ENCODE measurements around the gene SZT2.
A peak's percentile ranks its signal among the peaks of the same experiment; 100 is the strongest.
"Not testable (repeated sequence)": the region's sequence is repeated elsewhere in the genome, so short reads cannot be mapped to it uniquely, and the experiment has no call there.

The SZT2 gene

DNA sequence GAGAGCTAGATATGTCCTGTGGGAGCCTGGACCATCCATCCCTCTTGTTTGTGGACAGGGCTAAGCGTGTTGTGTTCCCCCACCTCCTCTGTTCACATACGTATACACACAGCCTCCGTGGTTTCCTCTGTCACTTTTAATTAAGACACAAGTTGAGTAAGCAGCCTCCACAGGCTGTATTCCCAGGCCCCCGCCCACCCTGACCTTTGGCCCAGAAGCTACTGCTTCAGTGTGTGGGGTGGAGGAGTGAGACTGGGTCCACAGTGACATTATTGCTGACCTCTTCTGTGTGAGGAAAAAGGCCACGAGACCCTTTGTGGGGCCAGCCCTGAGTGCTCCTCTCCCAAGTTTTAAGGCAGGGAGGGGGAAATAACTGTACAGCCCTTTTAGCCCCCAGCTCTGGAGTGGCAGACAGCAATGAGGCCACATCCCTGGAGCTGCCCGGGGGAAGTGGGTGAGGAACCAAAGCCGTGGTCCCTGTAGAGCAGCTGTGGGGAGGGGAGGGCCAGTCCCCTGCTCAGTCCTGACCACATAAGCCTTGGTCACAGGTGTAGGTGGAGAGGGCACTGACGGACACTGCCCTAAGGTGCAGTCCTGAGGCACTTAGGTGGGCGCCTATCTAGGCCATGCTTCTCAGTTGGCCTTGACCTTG, 26.3 kb upstream of the SZT2 start:
- no peak for DNase-seq

DNA sequence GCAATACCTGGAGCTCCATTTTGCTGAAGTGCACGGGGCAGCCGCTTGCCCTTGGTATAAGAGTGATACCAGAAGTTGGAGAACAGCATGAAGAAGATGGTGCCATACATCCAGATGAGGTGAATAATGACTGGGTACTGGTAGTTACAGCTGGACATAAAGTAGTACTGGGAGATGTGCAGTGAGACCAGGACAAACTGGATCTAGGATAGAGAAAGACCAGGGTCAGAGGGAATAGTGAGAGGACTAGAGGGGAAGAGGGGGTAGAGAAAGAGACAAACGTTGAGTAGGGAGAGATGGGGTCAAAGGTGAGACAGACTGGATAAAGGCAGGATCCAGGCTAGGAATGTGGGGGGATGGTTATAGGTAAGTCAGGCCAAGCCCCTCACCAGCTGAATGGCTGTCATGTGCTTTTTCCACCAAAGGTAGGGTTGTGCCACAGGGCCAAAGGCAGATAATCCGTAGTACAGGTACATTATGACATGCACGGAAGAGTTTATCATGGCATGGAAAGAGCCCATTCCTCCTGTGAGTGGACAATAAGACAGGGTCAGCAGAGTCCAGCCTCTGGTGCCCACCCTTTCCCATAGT, 25.7 kb upstream of the SZT2 start:
- no peak for DNase-seq

DNA sequence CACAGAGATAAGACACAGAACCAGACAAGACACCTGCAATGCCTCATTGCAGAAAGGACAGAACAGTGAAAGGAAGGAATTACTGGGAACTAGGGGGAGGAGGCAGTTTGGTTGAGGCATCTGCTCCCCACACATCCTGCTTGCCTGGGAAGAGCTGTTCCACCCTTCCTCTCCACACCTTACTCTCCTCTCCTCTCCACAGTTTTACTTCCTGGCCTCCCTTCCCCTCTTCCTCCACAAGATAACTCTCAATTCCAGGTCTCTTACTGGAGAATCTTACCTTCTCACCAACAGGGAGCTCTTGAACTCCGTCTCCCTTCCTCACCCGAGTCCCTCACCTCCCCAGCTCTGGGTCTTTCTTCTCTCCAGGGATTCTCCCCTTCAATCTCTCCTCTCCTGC, 24.0 kb upstream of the SZT2 start:
- no peak for DNase-seq

DNA sequence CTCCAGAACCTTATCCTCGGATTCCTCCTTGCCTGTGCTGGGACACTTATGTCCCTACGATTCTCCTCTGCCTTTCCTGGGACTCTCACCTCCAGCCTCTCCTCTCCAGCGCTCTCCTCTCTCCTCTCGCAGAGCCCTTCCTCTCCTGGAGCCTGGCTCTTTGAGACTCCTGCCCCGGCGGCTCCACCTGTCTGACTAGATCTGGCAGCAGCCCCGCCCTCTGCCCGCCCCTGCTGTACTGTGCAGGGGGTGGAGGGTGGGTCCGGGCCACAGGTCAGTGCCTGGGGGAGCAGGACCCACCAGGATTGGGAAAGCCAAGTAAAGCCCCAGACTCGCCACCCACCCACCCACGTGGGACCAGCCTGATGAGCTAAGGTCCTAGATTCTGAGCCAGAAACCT, 23.5 kb upstream of the SZT2 start:
- peak; percentile 41 to 78 for DNase-seq

DNA sequence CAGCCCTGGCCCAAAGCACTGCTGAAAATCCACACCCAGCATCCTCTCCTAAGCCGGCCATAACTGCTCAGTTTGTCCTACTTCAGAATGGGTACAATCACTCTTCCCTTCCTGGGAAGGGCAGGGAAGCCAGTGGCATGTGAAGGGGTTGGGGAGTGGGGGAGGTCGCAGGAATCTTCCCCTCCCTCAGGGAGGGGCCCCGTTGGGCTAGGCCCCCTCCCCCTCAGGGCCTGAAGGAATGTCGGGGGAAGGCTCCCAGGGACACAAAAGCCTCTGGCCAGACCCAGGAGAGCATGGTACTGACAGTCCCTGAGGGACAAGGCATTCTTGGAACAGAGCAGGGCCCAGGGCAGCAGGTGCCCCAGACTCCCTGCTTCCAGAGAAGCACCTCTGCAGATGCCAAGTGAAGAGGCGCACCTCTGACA, 23.1 kb upstream of the SZT2 start:
- no peak for DNase-seq

DNA sequence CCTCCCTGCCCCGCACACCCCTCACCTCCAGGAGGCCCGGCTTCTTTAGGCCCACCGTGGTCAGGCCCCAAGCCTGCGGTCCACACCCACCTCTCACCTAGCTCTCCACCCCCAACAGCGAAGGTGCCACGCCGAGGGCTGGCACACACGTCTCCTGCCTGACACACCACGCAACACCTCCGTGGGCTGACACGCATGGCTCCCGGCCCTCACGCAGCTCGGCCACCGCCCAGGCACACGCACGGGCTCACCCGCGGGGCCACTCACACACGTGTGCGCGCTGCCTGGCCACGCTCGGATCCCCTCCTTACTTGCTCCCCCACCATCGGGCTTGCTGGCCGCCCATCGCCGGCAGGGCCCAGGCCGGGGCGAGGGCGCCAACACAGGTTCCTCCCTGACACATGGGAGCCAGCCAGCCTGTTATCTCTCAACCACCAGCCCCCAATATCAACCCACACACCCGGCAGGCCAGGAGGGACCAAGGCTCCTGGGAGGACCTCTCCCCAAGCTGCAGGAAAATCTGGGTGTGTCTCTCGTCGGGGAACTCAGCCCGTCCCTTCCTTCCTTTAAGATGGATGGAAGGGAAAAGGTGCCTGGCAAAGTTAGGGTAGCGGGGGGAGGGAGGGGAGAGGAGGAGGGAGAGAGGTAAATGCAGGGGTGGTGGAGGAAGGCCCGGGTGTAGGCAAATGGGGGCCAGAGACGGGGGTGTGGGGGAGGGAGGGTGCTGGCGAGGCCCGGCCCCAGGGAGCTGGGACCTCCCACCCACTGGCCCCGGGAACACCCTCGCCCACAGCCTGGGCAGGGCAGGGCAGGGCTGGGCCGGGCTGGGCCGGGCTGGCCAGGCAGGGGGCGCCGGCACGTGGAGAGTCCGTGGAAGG, 22.4 kb upstream of the SZT2 start:
- DNase-seq = peak; percentile 62 to 76

DNA sequence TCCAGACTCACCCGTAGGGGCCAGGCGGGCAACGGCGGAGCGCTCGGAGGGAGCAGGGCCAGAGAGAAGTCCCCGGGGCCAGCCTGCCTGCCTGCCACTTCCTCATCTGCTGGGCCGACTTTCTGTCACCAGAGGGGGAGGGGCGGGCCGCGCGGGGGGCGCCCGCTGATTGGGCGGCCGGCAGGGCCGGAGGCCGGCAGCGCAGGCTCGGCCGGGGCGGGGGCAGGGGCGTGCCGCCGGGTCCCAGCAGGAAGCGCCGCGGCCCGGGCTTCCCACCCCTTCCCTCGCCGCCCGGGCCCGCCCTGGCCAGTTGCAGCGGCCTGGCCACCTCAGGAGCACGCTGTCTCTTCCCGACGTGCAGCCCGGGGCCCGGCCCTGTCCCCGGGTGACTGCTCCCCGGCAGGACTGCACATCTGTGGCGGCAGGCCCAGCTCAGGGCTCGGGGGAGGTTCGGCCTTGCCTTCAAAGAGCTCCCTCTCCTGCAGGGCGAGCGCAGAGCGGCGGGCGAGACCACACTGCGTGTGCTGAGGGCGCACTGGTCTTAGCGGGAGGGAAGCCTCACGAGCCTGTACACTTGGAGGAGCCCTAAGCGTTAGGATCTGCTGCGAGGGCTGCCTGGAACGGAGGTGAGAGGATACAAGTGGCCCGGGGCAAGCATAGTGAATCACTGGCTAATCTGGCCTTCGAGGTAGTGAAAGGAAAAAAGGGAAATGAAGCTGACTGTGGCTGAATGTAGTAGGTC, 21.6 kb upstream of the SZT2 start, which contains the start of gene ELOVL1:
TSS of gene ELOVL1 (minus strand) at position 108 of the 742 bp plus-strand sequence. CDS start 2,402 bp downstream, outside the sequence.
- DNase-seq = peak; percentile 91 to 98

DNA sequence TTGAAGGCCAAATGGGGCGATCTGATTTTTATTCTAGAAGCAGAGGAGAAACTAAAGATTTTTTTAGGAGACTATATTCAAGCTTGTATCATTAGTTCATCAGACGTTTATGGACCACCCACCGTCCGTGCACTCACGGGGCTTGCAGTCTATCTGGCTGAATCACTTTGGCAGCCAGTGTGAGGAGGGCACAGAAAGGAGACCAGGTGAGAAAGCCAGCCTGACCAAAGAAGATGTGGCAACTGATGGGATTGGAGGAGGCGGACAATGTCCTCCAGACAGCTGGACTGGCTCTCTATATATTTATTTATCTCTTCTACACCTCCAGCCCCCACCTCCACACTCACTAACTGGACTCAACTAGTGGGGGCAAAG, 21.1 kb upstream of the SZT2 start:
- DNase-seq = no peak

DNA sequence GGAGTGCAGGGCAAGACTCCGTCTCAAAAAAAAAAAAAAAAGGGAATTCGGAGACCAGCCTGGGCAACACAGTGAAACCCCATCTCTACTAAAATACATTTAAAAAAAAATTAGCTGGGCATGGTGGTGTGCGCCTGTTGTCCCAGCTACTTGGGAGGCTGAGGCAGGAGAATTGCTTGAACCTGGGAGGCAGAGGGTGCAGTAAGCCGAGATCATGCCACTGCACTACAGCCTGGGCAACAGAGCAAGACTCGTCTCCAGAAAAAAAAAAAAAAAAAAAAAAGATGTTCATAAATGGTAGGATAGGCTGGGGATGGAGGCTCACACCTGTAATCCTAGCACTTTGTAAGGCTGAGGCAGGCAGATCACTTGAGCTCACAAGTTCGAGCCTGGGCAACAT, 19.9 kb upstream of the SZT2 start:
- DNase-seq = not testable (repeated sequence)

DNA sequence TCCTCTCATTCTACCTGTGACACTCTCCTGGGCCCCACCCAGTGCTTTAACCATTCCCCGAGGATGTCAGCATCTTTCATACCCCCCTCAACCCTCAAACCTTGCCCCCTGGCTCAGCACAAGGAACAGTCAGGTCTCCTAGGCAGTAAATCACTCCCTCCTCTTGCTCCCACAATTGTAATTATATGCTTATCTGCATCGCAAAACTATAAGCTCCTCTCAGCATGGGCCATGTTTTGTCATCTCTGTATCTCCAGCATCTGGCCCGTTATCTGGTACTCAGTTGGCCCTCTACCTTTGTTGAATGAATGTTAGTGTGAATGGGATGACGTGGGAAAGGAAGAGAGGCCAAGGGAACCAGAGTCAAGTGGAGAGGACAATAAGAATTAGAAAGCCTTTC, 19.1 kb upstream of the SZT2 start:
- no peak for DNase-seq

DNA sequence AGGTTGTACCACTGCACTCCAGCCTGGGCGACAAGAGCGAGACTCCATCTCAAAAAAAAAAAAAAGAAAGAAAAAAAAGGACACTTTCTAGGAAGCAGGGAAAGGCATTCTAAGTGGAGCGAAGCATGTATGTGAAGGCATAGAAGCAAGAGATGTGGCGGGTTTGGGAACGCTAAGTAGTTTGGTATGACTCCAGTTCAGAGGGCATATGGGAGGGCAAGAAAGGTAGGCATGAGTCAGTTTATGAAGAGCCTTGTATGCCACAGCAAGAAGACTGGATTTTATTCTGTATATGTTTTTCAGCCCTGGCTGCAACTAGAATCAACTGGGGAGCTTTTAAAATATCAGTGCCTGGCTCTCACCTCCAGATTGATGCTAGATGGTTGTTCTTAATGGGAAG, 17.5 kb upstream of the SZT2 start:
- DNase-seq = no peak

DNA sequence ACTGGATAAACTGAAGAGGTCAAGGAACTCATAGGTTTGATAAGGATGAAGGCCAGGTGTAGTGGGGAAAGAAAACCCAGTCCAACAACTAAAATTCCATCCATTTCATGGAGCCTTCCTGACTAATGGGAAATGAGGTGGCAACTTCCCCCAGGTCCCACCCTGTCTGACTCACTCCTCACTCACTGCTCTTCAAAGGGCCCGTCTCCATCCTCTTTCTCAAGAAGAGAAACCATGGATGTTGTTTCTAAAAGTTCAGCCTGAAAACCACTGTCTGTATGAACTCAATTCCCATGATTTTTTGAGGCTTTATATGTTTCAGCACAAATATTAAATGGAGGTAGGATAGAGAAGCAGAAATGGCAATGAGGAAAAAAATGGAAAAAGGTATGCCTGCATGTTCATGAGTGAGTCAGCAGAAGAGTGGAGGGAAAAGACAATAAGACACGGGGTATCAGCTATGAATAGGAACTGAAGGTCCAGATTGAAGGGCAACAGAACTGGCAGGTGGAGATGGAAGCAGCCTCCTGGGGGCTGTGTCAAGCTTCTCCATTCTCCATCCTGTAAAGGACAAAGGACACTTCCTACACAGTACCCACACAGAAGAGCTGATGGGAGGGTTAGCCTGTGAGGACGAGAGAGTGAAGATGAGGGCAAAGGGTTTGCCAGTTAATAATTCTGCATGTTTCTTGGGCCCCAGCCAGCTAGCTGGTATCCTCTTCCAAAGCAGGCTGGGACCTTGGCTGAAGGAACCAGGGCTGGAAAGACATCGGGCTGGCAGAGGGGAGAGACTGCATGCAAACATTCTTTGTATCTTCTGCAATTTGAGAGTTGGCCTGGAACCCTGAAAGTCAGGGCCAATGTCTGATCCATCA, 16.4 kb upstream of the SZT2 start:
- no peak for DNase-seq

DNA sequence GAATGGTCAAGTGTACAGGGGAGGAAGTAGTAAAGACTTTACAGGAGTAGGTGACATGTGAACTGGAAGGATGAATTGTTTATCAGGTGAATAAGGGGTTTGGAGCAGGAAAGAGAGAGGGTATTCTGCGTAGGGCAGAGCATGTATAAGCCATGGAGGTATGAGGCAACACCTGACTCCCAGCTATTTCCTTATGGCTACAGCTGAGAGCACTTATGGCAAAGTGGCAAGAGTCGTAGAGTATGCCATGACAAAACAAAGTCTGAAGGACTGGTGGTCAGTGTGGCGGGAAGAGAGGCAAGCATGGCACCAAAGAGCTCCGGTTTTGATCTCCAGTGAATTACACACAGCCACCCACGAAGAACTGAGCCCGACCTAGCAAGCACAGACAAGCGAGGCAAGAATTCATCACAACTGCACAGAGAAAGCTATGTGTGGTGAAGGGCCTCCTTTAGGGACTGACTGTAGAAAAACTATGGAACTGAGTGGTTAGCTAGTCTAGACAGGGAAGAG, 12.9 kb upstream of the SZT2 start:
- no peak for DNase-seq

DNA sequence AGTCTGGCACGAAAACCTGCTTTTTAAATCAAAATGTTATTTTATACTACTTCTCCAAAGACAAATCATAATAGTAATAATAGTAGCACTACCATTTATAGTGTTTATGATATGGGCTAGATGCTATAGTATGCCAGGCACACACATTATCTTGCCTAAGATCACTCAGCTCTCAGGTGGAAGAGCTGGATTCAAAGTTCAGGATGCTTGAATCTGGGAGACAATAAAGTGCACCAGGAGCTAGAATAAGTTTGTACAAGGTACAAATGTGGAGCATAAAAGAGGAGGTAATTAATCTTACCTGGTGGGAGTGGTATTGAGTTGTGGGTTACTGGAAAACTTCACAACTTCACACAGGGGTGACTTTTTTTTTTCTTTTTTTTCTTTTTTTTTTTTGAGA, 11.9 kb upstream of the SZT2 start:
- DNase-seq = no peak

DNA sequence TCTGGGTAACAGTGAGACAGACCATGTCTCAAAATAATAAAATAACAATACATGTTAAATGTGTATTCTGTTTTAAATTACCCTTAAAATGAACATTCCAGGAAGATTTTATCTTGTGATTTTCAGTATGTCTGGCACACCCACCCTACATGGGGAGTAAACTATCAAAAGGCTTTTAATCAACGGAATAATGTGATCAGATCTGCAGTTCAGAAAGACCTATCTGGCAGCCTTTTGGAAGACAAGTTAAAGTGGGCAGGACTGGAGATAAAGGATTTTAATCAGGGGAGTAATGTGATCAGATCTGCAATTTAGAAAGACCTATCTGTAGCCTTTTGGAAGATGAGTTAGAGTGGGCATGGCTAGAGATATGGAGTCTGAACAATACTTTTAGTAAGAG, 10.2 kb upstream of the SZT2 start:
- no peak for DNase-seq

DNA sequence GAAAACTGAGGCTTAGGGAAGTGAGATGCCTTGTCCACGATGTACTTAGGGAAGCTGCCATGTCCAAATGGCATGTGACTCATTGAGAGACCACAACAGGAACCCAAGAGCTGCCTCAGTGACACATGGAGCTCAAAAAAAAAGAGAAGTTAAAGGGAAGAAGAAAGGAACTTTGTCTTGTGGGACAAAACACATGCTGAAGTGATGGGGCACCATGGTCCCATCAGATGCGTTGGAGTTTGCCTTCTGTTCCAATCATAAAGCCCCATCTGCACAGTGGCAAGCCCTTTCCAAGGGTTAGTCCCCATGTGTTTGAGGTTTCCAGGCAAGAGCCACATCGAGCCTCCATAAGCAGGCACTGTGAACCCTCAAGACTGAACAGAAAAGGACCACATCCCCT, 8.1 kb upstream of the SZT2 start:
- no peak for DNase-seq

DNA sequence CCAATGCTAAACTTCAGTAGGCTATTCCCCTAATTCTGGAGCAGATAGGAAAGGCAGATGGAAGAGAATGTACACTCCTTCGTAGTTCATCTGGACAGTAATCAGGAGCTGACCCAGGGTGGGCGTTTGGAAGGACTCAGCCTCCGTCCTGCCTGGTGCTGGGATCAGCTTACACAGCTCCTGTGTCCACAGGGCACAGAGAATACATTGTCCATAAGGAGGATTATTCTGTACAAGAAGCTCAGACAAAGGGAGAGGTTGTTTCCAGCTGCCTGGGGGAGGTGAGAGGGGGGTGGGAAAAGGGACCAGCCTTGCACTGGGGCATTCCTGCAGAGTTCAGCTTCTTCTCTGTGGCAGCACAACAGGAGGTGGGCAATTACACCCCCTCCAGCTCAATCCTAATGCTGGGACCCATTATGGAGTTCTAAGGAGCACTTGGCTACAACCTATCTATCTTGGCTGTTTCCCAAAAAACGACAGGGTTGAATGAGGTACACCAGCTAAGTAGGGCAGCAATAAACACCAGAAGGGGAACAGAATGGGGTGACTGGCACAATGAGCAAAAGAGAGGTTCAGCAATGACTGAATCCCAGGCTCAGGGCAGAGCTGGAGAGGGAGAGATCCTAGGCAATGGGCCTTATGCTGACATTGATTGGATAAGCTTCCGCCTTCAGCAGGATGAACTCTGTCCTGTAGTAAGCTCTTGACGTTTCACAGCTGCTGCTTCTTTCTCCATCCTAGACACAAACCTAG, 7.5 kb upstream of the SZT2 start:
- DNase-seq = no peak

DNA sequence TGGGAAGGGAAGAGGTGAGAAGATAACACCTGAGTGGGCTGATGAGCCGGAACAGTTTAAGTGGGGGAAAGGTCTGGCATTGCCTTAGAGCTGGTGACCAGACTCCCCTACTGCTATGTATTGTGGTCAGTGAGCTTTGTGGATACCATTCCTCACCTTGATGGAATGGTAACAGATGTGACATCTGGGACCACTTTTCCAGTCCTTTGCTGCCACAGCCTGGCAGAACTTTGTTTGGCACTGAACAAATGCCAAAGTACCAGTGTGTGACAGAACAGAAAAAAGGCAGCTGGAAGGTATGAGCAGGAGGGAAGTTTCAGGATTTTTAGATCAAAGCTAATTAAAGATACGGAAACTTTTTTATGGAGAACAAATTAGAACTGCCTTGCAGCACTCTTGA, 6.2 kb upstream of the SZT2 start:
- peak in 1 of 2 experiments; percentile 28 for DNase-seq

DNA sequence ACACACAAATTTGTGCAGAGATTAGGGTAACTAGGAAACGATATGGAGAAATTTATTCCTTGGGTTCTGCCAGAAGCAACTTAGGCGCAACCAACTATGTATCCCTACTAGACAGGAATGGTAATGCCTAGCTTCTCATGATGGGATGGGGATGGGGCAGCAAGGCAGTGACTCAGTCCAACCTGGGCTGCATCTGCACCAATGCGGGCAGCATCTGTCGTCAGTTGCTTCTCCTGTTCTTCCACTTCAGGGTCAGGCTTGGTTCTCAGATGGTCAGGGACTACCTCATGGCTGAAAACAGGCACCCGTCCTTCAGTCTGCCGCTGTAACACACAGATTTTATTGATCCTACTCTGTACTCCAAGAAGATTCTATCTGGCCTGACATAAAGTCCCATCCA, 3.0 kb upstream of the SZT2 start:
- DNase-seq = no peak

DNA sequence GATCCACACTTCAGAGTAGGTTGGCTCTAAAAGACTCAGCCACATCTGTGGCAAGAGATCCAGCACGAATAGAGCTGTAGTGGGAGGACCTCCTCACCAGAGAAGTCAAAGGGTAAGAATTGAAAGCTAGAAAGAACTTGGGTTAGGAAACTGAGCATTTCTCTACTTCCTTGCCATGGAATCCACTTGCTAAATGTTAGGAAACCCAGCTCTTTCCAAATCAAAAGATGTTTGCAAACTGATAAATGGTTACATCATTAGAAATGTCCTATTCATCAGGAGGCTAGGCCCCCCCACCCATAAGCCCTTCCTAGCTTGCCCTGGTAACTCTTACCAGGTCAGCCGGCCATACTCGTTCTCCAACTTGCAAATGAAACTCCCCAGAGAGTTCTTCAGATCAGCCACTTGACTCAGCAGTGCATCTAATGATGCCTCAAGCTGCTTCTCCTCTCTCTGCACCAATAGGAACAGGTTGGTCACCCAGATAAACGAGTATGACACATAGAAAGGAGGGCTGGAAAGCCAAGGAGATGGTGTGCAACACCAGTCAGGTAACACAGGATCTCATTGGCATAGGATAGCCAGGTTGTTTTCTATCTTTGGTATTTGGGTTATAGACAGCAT, 1.6 kb upstream of the SZT2 start:
- no peak for DNase-seq

DNA sequence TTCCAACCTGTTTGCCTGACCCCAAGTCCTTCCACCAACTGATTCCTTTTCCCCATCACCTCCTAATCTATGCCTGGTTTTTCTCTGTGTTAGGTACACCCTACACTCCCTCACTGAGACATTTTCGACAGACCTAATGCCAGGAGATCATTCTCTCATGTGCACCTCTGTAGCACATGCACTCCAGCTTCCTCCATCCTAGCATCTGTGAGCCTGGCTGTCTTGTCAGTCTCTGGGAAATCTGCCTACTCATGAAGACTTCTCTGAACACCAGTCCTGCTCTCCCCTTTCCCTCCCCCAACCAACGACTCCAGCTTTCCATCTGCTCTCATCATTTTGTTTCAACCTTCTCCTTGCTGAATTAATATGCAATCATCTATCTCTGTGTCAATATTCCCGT, 1.1 kb upstream of the SZT2 start:
- no peak for DNase-seq
